ENCODE measurements around the gene INTS1.

The INTS1 gene, protein sequence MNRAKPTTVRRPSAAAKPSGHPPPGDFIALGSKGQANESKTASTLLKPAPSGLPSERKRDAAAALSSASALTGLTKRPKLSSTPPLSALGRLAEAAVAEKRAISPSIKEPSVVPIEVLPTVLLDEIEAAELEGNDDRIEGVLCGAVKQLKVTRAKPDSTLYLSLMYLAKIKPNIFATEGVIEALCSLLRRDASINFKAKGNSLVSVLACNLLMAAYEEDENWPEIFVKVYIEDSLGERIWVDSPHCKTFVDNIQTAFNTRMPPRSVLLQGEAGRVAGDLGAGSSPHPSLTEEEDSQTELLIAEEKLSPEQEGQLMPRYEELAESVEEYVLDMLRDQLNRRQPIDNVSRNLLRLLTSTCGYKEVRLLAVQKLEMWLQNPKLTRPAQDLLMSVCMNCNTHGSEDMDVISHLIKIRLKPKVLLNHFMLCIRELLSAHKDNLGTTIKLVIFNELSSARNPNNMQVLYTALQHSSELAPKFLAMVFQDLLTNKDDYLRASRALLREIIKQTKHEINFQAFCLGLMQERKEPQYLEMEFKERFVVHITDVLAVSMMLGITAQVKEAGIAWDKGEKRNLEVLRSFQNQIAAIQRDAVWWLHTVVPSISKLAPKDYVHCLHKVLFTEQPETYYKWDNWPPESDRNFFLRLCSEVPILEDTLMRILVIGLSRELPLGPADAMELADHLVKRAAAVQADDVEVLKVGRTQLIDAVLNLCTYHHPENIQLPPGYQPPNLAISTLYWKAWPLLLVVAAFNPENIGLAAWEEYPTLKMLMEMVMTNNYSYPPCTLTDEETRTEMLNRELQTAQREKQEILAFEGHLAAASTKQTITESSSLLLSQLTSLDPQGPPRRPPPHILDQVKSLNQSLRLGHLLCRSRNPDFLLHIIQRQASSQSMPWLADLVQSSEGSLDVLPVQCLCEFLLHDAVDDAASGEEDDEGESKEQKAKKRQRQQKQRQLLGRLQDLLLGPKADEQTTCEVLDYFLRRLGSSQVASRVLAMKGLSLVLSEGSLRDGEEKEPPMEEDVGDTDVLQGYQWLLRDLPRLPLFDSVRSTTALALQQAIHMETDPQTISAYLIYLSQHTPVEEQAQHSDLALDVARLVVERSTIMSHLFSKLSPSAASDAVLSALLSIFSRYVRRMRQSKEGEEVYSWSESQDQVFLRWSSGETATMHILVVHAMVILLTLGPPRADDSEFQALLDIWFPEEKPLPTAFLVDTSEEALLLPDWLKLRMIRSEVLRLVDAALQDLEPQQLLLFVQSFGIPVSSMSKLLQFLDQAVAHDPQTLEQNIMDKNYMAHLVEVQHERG (N-terminal part only)

DNA sequence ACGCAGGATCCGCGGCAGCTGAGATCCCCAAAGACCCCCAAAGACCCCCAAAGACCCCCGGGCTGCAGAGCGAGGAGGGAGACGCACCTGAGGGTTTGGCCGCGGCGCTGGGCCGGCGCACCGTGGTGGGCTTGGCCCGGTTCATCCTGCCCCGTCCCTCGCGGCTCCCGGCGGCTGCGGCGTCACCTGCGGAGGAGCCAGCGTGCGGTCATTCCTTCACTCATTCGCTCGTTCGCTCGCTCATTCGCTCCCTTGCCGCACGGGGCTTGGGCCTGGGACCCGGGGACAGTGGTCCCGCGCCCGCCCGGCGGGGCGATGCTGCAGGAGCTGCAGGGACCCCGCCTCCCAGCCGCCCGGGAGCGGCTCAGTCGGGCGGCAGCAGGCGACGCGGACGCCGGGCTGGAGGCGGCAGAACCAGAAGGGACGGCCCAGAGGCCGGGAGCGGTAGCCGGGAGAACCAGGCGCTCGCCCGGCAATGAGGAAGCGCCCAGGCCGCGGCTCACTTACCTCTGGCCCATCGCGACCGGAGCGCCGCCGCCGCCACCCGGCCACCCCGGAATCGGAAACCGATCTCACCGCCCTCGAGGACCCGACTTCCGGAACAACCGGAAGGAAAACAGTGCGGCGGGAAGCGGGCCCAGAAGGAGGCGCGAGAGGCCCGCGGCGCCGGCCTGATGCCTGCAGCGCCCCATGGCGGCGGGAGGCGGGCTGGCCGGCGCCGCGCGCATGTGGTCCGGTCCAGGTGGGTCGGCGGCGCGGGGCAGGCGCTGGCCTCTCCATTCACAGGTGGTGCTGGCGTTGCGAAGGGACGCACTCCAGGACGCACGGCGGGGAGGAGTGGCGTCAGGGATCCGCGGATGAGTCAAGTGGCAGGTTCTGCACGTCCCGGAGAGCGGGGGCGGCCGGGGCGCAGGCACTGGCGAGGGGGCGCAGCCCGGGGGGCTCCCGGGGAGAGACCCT, at the start of gene INTS1:
INTS1 (minus strand) TSS at position 574 of the 960 bp plus-strand sequence; CDS start at position 145, 429 bp downstream.
- DNase-seq (ENCODE audit: low read depth, low spot score): peak; percentile 84

DNA sequence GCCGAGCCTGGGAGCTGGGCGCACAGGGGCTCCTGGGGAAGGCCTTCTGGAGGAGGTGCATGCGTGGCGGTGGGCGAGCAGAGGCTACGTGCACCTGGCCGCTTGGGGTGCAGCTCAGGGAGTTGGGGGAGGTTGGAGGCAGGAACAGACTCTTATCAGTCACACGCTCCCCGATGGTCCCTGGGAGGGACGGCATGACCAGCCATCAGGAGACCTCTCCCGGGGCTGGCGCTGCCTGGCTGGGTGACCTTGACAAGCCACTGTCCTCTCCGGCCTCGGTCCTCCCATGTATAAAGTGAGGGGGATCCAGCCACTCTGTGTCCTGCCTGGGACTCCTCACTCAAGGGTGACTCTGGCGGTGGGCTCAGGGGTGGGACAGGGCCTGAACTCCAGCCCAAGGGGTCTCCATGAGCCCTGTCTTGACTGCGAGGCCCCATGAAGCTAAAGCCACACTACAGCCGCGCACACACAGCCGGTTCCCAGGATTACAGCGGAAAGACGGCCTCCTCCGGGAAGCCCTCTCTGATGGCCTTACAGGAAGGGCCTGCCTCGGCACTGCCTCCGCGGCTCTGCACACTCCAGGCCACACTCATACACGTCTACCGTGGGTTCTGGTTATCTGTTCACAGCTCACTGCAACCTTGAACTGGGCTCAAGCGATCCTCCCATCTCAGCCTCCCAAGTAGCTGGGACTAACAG, 49.5 kb upstream of the INTS1 start:
- no peak for DNase-seq (ENCODE audit: low read depth, low spot score)

DNA sequence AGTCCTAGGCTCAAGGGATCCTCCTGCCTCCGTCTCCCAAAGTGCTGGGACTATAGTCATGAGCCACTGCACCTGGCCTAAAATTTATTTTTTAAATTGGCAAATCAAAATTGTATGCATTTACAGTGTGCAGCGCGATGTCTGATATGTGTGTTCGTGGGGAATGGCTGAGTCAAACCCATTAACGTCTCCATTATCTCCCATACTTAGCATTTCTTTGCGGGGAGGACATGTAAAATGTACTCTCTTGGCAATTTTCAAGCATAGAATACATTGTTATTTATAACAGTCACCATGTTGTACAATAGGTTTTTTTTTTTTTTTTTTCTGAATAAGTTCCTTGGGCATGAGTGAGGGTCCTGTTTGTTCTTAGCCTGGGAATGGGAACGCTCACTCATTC, 48.0 kb upstream of the INTS1 start:
- no peak for DNase-seq (ENCODE audit: low read depth, low spot score)

DNA sequence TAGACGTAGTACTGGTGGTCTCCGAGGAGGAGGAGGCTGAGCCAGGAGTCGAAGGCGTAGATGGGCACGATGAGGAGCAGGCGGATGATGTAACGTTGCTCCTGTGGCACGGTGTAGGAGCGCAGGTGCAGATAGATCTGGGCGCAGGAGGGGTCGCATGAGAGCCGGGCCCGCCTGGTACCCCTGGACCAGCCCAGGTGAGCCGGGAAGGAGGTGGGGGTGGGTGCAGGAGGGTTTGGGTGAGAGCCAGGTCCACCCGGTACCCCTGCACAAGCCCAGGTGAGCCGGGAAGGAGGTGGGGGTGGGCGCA, 46.6 kb upstream of the INTS1 start:
- DNase-seq (ENCODE audit: low read depth, low spot score): no peak

DNA sequence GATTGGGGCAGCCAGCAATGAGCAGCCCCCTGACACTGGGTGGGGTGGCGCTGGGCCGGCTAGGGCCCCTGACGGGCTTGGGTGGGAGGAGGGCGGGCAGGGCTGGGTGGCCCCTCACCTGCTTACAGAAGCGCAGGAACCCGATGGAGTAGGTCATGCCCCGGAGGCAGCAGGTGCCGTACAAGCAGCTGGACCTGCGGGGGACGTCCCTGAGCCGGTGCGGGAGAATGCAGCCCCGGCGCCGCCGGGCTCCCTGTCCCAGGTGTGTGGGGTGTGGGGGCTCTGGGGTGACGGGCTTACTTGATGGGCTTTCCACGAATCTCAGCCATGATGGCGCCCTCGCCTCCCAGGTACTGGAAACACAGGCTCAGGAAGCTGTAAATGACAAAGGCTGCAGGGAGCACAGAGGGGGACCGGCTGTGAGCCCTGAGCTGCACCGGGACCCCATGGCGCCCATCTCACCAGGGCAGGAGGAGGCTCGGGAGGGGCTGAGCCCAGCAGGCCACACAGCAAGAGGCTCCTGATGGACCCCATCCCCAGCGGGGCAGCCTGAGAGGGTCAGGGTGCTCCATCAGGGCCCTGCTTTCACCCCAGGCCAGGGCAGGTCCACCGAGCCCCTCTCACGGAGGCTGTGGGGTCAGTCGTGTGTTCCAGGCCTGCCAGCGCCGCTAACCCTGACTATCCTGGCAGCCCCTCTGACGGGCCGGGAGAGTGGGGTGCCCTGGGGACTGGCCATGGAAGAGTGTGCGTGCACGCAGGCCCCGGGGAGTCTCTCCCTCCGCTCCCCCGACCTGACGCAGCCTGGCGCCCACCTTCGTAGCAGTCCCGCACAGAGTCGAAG, 46.0 kb upstream of the INTS1 start:
- DNase-seq (ENCODE audit: low read depth, low spot score): no peak

DNA sequence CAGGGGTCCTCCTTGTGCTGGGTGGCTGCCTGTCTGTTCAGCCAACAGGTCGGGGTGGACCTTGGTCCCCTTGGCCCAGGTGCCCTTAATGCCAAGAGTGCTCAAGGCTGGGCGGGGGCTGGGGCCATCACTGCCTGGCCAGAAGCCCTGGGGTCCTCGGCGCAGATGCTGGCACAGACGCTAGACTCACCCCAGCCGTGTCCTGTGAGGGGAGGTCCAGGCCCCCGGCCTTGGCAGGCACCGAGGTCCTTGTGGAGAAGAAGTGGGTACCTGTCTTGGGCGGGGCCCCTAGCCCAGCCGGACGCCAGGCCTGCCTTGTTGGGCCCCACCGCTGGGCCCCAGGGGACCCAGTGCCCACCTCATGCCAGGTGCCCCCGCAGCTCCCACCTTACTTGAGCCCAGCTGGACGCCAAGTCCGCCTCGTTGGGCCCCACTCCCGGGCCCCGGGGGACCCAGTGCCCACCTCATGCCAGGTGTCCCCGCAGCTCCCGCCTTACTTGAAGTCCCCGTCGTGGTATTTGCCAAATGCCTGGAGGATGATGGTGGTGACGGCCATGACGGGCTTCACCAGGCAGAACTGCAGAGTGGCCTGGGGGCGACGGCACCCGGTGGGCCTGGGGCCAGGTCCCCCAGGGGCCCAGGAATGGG, 45.3 kb upstream of the INTS1 start:
- no peak for DNase-seq (ENCODE audit: low read depth, low spot score)

DNA sequence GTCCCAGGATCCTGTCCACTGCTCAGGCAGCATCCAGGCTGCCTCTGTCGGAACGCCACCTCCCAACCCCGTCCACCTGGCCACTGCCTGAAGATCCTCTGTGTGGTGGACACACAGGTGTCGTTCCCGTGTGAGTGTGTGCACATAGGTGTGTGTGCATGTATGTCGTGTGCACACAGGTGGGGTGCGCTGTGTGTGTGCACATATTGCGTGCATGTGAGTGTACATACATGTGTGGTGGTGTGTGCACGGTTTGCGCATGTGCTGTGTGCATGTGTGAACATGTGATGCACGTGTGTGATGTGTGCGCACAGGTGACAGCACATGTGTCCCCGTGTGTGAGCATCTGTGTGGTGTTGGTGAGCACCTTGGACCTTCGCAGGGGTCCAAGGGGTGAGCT, 44.8 kb upstream of the INTS1 start:
- DNase-seq (ENCODE audit: low read depth, low spot score): no peak

DNA sequence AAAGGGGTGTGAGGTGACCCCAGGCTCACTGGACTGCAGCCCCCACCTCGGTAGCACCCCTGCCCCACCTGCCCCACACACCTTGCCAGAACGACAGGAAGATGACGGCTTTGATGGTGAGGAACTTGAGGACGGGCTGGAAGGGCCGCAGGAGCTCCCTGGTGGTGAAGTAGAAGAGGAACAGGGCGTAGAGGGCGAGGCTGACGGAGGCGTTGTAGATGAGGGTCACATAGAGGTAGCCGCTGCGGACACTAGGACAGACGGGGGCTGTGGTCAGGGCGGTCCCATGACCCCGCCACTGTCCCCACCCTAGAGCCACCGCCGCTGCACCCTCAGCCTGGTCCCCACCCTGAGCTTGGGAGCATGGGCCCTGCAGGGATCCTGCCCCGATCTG, 44.2 kb upstream of the INTS1 start:
- no peak for DNase-seq (ENCODE audit: low read depth, low spot score)

DNA sequence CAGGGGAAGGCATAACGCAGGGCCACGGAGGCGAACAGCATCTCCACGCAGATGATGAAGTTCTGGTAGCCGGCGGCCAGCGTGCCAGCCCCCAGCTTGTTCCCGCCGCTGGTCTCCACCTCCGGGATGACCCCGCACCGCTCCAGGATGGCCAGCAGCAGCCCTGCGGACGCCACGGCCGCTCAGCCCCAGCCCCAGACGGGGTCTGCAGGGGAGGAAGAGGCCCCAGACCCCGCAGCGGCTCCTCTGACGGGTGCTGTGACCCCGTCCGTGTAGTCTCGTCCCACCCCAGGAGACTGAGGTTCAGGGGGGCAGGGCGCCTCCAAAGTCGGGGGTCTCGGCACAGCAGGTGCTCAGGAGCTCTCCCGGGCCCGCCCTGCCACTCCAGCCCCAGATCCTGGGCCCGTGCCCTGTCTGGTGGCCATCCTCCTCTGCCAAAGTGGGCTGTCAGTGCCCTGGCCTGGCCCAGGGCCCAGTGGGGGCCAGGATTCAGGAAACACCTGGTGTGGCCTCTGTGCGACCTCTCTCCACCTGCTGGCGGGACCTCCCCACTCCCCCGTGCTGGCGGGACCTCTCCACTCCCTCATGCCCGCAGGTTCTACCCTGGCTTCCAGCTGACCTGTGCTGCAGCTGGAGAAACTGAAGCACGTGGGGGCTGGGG, 43.7 kb upstream of the INTS1 start:
- DNase-seq (ENCODE audit: low read depth, low spot score): no peak

DNA sequence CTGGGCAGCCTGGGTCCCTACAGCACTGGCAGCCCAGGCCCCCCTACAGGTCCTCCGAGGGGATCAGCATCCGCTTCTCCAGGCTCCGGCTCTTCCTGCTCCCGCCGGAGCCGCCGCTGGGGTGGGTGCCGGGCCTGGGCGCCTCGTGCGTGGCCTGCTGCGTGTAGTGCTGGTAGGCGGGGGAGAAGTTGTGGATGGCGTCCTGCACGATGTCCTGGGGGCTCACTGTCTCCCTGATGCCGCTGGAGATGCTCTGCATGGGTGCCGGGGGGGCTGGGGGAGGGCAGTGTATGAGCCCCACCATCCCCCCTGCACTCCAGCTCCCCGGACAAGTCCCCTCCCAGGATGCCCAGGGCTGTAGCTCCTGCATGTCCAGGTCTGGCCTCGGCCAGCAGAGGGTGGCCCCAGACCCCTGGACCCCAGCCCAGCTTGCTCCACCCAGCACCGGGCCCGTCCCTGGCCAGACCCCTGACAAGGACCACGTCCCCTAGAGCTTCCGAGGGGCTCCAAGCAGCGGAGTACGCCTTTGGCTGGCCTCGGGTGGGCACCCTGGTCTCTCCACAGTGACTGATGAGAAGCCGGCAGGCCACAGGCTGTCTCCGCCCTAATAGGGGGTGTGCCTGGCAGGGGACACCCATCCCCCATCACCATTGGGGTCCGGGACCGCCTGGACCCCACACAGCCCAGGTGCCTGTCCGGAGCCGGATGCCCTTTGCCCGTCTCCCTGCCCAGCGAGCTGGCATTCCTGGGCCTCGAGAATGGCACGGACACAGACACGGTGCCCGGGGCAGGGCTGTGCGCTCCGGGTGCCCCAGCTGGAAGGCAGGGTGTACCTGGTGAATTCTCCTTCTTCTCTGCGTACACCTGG, 43.0 kb upstream of the INTS1 start:
- no peak for DNase-seq (ENCODE audit: low read depth, low spot score)

DNA sequence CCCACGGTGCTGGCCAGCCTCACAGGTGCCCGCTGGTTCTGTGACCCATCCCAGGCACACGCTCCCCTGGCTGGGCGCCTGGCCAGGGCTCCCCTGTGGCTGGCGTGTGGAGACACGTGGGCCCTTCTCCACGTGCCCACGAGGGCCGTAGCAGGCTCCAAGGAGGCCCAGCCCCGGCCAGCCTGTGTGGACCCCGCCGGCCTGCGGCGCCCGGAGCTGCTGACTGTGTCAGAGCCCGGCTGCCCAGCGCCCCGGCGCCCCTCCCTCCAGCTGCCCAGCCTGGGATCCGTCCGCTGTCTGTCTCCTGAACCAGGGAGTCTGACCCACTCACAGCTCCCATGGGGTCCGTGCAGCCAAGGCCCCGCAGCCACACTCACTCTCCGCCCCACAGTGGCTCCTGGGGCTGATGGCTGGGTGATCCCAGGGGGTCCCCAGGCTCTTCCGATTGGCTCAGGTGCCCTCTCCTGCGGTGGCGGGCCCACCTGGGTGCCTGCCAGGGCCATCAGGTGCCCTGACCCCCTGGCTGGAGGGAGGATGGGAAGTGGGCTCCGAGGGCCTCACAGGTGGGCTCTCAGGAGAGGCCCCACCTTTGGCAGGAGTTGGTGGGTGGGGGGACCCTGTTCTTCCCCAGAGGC, 42.2 kb upstream of the INTS1 start:
- no peak for DNase-seq (ENCODE audit: low read depth, low spot score)

DNA sequence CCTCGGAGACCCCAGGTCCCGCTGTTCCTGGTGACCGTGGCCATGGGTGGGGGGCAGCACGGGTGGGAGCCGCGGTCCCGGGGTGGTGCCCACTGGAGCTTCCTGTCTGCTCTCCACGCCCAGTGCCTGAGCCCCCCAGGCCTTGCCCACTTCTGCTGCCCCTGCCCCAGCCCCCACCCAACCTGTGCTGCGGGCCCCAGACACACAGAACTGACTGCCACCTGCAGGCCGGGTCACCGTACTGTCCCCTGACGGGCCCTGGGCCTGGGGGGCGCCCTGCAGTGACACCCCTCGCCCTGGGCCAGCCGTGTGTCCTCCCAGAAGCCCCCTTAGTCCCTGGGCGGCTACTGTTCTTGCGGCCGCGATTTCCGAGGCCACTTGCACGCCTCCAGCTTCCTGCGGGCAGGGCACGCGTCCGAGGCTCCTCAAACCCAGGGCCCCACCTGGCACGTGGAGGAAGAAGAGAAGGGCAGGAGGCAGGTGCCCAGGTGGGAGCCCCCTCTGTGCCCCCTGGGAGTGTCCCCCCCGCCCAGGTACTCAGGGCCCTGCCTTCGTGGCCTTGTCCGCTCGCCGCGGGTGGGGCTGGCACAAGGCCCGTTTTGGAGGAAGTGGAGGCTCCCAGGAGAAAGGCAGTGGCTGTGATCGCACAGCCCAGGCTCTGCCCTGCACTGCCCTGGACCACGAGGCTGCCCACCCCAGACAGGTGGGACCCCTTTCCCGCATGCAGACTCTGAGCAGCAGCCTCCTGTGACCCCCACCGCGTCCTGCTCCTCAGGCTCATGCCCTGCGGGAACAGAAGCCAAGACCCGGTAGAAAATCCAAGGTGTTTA, 41.4 kb upstream of the INTS1 start:
- DNase-seq (ENCODE audit: low read depth, low spot score): no peak

DNA sequence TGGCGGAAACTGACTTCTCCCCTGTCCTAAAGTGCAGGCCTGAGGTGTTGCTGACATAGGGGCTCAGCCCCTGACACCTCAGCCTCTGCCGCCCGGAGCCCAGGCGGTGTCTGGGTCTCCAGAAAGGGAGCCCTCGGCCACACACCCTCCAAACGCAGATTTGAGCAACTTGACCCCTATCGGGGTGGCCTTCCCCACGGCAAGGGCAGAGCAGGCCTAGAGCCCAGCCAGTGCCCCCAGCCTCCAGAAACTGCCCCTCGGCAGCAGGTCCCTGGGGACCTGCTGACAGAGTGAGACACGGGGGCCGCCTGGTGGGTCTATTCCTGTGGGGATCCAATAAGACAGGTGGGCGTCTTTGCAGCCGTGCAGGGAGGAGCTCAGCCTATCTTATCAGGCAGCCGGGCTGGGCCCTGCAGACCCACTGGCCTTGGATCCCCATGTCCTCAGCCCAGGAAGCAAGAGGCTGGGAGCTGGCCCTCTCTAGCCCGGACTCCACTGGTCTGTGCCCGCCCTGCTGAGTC, 40.8 kb upstream of the INTS1 start:
- DNase-seq (ENCODE audit: low read depth, low spot score): no peak

DNA sequence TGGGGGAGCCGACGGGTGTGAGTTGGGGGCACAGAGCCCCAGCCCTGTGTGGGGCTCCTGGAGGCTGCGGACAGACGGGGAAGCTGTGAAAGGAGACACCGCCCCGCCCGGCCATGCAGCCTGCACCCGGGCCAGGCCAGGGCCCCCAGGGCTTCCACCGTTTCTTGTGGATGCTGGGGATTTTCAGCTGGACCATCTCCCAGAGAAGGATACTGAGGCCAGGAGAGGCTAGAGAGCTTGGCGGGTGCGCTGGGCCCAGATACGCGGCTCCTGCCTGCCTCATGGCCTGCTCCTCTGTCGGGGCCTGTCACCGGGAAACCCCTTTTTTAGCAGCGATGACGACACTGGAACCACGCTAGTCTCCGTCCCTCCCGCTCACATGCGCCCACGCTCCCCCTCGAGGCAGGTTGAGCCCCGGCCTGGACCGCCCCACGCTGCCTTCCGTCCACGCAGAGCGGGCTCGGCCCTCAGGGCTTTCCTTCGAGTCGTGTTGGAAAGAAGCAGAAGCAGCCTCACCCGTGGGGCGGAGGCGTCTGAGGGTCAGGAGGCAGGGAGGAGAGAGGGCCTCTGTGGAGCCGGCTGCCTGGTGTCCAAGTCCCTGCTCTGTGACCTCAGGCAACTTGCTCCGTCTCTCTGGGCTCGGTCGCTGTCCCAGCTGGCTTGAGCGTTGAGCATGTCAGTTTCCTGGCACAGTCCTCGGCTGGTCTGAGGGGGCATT, 40.1 kb upstream of the INTS1 start:
- no peak for DNase-seq (ENCODE audit: low read depth, low spot score)

DNA sequence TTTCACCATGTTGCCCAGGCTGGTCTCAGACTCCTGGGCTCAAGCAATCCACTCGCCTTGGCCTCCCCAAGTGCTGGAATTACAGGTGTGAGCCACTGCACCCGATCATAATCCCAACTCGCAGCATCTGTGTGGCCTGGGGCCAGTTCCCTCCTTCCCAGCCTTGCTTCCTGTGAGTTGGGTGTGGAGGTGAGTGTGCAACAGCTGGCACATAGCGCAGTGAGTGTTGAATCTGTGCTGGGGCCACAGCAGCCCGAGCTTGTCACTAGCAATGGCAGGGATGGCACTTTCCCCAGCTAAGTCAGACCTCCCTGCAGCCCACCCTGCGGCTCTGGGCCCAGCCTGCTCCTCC, 39.6 kb upstream of the INTS1 start:
- DNase-seq (ENCODE audit: low read depth, low spot score): no peak
